Measurements from ENCODE around the gene ACO2.

DNA sequence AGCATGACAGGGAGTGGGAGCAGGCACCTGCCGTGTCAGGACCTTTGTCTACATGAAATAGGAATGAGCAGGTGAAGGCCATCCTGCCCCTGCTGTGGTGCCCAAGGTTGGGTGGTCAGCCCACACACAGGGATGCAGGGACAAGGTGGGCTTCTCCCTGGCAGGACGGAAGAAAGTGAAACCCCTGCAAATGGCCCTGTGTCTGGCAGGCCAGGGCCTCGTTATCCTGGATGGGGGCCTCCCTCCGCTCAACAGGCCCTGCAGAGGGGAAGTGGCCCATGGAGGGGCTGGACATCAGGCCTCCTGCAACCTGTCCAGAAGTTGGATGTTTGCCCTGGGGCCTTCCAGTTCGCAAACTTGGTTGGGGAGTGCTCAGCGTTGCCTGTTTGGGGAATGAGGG is 37.3 kb upstream of the ACO2 start:
- TF ChIP-seq, protein P1, sequence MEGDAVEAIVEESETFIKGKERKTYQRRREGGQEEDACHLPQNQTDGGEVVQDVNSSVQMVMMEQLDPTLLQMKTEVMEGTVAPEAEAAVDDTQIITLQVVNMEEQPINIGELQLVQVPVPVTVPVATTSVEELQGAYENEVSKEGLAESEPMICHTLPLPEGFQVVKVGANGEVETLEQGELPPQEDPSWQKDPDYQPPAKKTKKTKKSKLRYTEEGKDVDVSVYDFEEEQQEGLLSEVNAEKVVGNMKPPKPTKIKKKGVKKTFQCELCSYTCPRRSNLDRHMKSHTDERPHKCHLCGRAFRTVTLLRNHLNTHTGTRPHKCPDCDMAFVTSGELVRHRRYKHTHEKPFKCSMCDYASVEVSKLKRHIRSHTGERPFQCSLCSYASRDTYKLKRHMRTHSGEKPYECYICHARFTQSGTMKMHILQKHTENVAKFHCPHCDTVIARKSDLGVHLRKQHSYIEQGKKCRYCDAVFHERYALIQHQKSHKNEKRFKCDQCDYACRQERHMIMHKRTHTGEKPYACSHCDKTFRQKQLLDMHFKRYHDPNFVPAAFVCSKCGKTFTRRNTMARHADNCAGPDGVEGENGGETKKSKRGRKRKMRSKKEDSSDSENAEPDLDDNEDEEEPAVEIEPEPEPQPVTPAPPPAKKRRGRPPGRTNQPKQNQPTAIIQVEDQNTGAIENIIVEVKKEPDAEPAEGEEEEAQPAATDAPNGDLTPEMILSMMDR (conservative IDR thresholded peaks at IDR 0.05): no peak
- no peak for TF ChIP-seq ZFX (IDR thresholded peaks at IDR 0.05)

Measured in C4-2B (cell line).